ENCODE measurements around the gene LDHB.
"Not testable (repeated sequence)": the region's sequence is repeated elsewhere in the genome, so short reads cannot be mapped to it uniquely, and the experiment has no call there.

LDHB gene

DNA sequence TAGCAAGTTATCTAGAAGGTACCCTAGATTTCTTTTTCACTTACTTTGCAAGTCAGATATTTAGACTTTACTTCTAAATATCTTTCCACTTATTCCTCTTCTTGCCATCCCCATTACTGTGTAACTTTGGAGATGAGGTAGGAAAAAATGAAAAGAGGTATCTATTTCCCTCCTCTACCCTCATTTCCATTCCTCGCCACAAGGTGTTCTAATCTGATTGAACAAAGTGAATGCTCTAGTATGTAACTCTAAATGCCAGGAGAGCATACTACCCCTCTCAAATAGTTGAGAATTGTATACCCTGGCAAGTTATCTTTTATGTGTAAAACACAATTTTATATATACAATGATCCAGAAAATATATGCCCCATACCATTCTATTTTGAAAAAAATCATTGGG, 1.7 kb upstream of the LDHB start:
- no peak for FAIRE-seq

DNA sequence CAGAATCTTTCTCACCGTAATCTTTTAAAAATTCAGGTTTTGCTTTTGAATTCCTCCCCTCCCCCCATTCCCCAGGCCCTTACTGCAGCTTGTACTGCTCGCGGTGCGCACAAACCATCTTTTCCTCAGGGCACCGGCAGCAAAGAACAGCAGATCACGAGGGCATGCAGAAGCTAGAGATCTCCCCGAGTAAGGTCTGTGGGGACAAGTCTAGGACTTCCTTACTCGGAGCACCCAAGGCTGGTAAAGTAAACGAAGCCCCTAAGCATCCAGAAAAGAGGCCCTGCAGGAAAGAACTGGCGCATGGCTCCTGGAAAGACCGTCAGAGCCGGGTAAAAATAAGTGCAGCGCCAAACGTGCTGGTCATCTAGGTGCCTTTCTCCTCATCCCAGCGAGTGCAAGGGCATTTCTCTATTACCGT, 727 bp downstream of the LDHB start:
- no peak for FAIRE-seq

DNA sequence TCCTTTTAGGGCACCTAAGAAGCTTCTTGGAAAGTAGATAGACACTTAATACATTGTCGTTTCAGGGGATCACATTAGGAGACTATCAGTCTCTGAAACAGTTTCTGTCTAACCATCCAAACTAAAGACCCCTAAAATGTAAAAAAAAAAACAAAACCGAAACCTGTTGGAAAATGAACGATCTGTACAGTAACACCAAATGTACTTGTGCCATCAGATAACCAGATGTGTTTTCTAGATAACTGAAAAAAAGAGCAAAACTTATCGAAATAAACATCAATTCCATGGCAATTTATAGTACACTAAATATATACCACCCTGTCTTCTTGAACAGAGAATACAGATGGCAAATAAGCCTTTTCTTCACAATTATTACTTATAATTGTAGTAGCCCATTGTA, 2.1 kb downstream of the LDHB start:
- no peak for FAIRE-seq

DNA sequence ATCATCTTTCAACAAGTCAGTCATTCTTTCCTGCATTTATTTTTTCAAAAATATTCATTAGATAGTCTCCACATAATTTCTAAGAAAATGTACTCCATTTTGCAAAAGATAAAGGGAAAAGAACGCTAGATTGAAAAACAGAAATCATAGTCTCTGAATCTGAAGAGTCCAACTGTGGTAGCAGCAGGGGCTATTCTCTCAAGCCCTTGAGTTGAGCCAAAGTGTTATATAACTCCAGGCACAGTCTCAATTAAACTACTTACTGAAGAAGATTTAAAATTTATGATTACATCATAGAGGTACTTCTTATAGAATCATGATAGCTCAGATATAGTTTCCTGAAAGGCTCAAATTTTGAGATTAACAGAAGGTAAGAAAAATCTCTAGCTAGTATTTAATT, 5.8 kb downstream of the LDHB start:
- FAIRE-seq = no peak

DNA sequence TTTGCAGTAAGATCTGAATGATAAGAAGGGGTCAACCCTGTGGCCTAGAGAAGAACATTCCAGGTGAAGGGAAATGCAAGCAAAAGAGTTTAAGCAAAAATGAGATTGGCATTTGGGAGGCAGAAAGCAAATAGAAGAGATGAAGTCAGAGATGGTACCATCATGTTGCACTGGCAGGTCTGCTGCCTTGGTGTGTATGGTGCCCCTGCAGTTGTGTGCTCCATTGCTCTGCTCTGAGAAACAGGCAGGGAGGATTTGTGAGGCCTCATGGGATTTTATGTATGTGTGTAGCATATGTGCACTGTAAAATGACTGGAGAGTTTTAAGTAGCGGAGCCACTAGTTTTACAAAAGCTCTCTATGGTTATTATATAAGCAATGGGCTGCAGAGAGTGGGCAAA, 6.6 kb downstream of the LDHB start:
- FAIRE-seq = no peak

DNA sequence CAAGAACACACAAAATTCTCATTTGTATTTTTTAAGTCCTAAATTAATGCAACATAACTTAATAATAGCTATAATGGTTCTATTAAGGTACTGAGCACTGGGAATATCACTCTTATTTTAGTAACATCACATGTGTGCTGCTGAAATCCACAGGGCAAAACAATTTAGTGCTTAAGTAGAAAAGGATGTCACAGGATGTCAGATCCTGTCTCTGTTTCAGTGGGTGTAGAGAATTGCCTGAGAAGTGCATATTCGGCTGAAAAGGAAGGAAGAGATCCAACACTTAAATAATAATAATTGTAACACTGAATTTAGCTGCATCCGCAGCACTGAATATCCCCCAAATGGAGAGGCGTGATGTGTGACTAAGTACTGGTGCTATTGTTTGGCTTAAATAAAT, 8.6 kb downstream of the LDHB start:
- no peak for FAIRE-seq

DNA sequence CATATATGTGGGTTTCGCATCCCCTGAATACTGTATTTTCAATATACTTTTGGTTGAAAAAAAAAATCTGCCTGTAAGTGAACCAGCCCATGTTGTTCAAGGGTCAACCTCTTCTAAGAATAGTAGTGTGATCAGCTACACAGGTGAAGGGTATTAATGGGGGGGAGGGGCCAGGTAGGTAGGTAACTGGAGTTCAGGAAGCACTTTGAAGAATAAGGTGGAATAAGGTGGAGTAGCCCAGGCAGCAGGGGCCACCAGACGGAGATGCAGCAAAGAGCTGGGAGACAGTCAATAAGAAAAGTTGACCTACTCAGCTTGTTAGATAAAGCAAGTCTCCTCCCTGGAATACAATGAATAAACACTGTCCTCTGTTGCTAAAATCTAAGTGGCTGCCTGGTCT, 9.3 kb downstream of the LDHB start:
- FAIRE-seq = no peak

DNA sequence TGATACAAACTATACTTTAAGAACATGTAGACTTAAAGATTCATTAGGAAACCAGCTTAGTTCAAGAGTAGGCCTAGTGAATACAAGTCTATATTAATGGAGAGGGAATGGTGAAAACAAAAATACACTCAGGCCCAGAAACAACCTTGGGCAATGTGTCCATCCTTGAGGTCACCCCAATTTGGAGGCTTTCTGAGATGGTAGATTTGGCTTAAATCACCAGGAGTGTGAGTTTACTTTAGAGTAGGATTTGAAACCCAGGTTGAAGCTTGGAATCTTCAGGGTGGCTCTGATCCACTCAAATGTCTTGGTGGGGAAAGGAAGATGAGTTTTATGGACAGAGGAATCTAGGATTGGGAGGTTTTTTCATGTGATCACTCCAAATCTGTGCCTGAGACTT, 10.5 kb downstream of the LDHB start:
- FAIRE-seq = no peak

DNA sequence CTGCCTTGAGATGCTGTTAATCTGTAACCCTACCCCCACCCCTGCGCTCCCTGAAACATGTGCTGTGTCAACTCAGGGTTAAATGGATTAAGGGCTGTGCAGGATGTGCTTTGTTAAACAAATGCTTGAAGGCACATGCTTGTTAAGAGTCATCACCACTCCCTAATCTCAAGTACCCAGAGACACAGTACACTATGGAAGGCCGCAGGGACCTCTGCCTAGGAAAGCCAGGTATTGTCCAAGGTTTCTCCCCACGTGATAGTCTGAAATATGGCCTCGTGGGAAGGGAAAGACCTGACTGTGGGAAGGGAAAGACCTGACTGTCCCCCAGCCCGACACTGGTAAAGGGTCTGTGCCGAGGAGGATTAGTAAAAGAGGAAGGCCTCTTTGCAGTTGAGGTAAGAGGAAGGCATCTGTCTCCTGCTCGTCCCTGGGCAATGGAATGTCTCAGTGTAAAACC, 12.6 kb downstream of the LDHB start:
- not testable (repeated sequence) for FAIRE-seq

DNA sequence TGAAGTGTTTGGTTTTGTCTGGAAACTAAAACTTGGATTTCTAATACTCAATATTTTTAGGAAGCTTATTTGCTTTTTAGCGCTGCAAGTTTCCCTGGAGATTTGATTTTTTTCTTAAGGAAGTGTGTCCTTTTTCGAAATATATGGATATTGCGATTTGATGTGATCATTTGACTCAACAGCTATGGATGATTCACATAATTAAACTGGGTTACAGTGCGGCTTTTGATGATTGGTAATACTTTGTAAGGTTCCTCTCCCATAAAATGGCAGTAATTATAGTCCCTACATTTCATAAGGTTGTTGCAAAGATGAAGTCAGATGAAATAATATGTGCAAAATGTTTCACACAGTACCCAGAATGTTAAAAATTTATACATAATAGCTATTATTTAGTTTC, 13.1 kb downstream of the LDHB start:
- no peak for FAIRE-seq

DNA sequence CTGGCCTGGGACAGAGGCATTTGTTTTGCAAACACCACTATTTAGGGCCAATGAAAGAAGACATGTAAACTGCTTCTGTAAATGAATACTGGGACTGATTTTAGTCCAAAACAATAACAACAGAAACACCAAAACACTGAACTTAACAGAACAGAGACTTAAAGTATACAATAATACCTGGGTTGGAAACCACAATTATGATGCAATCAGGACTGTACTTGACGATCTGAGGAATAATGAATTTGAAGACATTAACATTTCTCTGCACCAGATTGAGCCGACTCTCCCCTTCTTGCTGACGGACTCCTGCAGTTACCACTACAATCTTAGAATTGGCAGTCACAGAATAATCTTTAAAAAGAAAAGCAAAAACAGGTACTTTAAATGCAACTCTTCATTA, 13.9 kb downstream of the LDHB start:
- no peak for FAIRE-seq

DNA sequence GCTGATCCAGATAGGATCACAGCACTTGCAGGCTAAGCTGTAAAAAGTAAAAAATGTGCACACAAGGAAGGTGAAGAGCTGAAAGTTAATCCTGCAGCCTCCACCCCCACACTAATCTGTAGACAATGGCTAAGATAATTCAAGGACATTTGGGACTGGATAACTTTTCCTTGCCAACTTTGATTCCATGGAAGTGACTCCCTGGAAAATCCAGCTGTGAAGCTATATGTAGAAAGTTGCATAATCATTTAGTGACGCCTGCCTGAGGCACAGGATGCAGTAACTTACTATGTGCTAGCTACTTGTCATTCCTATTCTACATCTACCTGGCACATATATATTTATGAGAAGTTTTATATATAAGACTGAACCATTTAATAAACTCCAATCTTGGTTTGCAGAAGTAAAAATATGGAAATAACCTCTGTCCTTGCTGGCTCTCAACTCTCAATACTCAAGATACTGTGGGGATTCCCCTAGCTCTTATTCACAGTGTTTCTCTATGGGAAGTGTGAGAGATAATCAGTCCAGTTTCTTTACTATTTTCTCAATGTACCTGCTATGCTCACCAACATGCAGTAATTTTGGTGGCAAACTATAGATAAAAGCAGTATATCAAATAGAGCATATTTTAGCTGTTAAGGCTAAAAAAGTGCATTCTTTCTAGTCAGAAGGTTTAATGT, 14.8 kb downstream of the LDHB start:
- FAIRE-seq = no peak

DNA sequence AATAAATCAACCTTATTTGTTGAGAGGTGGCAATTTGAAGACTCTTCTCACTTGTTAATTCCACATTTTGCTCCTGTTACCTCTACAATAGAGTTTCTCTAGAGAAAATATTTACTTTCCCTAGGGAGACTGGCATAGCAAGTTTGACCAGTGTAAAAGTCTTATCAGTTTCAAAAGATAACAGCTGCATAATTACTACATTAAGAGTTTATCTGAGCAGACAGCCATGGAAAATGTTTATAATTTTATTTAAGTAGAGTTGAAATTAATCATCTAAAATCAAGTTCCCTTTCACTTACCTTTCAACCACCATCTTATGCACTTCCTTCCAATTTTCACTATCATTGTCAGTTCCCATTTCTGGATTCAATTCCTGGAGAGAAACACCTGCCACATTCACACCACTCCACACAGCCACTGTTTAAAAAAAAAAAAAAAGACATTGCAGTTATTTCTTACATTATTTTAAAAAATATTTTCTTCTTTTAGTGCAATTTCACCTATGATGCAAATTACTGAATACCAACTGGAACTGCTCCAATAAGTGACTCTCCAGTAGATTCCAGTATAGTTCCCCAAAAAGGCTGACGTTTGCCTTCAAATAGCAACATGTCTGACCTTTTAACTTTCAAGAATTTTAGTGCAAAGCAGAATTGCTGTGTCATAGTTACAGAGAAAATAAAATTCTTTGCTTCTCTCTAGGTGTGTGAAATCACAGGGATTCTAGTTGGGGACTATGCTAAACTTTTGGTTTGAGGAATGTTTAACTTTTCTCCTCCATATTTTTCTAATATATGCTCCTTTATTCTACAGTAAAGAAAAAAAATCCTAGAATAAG, 19.4 kb downstream of the LDHB start:
- no peak for FAIRE-seq

DNA sequence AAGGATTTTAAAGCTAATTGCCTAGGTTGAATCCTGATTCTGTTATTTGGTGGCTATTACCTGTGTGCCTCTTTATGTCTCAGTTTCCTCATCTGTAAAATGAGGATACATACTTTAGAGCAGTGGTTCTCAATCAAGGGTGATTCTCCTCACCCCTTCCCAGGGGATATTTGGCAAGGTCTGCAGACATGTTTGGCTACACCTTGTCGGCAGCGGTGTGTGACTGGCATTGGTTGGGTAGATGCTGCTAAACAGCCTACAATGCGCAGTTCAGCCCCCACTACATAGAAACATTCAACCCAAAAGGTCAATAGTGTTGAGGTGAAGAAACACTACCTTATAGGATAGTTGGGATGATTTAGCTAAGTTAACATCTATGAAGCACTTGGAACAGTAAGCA, 23.4 kb downstream of the LDHB start:
- no peak for FAIRE-seq

DNA sequence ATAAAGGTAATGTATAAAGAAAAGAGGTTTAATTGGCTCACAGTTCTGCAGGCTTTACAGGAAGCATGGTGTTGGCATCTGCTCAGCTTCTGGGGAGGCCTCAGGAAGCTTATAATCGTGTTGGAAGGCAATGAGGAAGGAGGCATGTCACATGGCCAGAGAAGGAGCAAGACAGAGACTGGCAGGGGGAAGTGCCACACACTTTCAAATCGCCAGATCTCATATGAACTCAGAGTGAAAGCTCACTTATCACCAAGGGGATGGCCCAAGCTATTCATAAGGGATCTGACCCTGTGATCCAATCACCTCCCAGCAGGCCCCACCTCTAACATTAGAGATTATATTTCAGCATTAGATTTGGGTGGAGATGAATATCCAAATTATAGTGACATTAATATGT, 26.3 kb downstream of the LDHB start:
- FAIRE-seq = no peak

DNA sequence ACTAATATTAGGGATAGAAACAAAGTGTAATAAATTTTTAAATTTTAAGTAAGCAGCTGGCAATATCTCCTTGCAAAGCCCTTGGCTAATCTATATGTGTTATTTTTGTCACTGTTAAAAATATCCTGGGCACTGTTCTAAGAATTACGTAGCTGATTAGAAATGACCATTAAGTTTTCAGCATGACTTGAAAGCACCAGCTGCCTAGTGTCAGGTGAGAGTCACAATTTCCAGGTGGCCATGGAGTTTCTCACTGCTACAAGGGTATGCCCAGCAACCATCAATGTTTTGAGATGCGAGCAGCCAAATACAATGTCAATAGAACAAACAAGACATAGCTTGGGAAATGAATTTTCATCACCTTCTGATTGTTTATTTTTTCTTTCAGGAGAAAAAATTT, 29.7 kb downstream of the LDHB start:
- no peak for FAIRE-seq

DNA sequence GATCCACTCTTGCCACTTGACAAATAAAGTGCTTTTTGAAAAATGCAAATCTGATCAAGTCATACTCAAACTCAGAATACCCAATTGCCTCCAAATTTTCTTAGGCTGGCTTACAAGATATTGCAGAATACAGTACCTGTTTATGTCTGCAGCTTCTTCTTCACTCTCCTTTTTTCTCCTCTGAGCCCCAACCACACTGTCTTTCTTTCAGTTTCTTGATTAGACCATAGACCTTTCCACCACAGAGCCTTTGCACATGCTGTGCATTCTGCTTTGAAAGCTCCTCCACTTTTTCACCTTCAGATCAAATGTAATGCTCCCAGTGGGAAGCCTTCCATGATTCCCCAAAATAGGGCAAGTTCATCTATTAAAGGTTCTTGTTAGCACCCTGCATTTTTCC, 39.1 kb downstream of the LDHB start:
- no peak for FAIRE-seq

DNA sequence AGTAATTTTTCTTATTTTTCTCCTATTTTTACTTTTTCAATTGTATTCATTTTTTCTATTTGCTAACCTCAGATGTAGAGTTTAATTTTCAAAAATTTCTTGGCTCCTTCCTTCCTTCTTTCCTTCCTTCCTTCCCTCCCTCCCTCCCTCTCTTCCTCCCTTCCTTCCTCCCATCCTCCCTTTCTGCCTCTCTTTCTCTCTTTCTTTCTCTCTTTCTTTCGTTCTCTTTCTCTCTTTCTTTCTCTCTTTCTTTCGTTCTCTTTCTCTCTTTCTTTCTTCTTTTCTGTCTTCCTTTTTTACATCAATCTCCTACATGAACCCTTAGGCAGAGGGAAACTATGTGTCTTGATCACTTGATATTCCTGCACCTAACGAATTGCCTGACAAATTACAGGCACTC, 40.6 kb downstream of the LDHB start:
- no peak for FAIRE-seq

DNA sequence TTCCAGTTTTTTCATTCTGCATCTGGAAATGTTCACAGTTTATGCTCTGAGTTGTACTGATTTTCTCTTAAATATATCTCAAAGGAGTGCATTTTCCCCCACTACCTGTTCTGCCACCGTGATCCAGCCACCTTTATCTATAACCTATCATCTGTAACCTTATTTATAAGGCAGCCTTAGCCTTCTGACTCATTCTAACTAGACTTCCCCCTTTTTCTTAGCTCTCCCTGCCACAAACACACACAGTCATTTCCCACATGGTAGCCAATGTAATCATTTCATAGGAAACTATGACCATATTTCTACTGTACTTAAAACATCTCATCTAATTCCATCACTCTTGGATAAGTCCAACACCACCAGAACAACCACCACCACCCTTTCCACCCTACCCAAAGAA, 42.2 kb downstream of the LDHB start:
- FAIRE-seq = no peak

DNA sequence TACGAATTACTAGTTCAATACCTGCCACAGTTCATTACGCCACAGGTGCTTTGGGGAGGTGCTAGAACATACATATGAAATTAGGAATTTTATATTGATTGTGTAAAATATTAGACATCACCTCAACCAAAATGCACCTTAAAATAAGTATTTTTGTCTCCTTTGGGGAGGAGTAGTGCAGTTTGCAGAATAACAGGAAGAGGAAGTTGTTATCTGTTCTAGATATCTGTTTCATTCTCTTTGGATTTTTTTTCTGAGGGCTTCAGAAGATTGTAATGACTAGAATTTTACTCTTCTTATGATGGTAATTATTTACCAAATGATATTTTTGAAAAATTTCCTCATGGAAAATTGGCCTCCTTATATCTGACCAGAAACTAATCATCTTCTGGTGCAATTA, 43.1 kb downstream of the LDHB start:
- FAIRE-seq = no peak

DNA sequence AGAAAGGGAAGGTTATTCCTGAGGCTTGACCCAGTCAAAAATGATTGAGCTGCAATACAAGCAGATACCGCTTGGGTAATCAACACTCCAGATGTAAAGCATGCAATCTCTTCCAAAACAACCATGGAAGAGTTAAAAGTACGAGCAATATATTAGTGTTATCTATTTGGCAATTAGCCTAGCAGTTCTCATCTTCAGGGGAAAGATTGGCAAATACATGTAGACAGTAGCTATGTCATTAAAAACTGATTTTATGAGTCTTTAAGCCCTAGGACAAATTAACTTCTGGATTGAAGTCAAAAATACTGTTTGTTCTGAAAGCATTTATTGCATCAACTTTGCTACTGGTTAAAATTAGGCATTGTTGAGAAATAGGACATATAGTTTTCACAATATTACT, 43.7 kb downstream of the LDHB start:
- FAIRE-seq = no peak

DNA sequence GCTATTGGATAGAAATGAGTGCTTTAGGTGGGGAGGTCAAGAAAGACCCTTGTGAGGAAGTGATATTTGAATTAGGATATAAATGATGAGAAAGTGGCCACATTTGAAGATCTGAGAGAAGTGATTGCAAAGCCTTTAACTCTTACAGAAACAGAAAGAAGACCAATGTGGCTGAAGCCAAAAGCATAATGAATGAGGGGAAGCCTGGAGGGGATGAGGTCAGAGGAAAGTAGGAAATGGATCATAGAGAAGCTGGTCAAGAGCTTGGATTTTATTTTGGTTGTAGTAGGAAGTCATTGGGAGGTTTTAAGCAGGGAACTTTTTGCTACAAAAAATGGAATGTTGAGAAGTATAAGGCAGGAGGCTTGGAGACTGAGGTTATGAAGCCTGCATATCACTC, 49.4 kb downstream of the LDHB start:
- no peak for FAIRE-seq

DNA sequence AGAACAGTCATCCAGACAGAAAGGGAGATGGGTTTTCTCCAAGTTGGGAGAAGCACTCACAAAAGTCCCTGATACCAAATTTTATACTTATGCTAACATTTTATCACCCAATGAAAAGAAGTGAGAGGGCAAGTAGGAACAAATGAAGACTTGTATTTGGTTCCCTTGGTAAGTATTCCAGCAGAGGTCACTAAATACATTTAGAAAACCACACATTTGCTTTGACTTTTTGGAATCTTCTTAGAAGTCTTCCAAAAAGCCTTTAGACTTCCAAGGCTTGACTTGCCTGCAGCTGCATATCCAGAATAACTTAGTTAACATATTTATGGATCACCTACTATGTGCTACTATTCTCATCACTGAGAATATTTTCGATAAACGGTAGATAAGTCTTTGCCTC, 49.9 kb downstream of the LDHB start:
- peak; percentile 80 for FAIRE-seq

DNA sequence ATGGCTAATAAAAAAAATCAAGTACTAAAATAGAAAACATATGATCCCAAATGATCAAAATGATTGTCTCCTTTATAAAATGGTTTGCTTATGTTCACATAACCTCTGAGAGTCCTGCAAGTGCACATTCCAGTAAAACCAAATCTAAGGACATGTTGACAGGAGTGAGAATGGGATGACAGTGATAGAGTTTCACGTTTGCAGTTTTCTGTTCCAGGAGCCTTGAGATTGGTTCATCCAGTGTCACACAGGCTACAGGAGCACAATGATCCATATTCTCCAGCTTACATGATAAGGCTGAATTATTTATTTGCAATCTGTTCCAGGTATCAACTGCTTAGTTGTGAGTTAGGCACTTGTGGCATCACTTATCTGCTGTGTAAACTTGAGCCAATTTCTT, 51.5 kb downstream of the LDHB start:
- FAIRE-seq = no peak
